ENCODE measurements around the gene QPRT.
A peak's percentile ranks its signal among the peaks of the same experiment; 100 is the strongest.

QPRT gene

GRCh38 chr16:29736112-29736511 lies 57.1 kb downstream of the QPRT start:
- no peak overlapping the region for H3K9ac ChIP-seq (ENCODE audit: low read length)
- no peaks in the 10 kb centered on the region for H3K27me3 ChIP-seq (replicated peaks; ENCODE audit: insufficient read depth, low read length)
- no peaks in the 10 kb centered on the region for H3K9me2 ChIP-seq (replicated peaks; ENCODE audit: insufficient read depth, low read length)
- no peak overlapping the region for H3K4me3 ChIP-seq (ENCODE audit: low read length)
- H3K36me3 ChIP-seq (replicated peaks; ENCODE audit: insufficient read depth, low read length) = no peaks in the 10 kb centered on the region
- no peak overlapping the region for H3K4me2 ChIP-seq (ENCODE audit: low read depth, low read length)
- no peaks in the 10 kb centered on the region for H4K20me1 ChIP-seq (ENCODE audit: insufficient read depth, low read length)
- DNase-seq = no peak
- H3K4me1 ChIP-seq (ENCODE audit: low read length) = peaks cover 31% of the 10 kb centered on the region
- H3K27ac ChIP-seq (ENCODE audit: low read length) = no peak overlapping the region
- H3K9me3 ChIP-seq (replicated peaks; ENCODE audit: insufficient read depth, low read length) = no peaks in the 10 kb centered on the region
- TF ChIP-seq EZH2phosphoT487 (IDR thresholded peaks at IDR 0.05; ENCODE audit: low read length) (no peak), CTCF (IDR thresholded peaks at IDR 0.05; ENCODE audit: low read length) (no peak), EZH2 (optimal IDR thresholded peaks at IDR 0.05; ENCODE audit: low read depth, low read length) (no peak)
- no peak overlapping the region for H2AFZ ChIP-seq (ENCODE audit: low read length)
- peaks cover 31% of the 10 kb centered on the region for H3F3A ChIP-seq (ENCODE audit: insufficient read depth, low read length)
- no peaks in the 10 kb centered on the region for H3K79me2 ChIP-seq (ENCODE audit: low read length)

- H2AFZ ChIP-seq (ENCODE audit: low read length) = no peak overlapping the region
- no peaks in the 10 kb centered on the region for H3K79me2 ChIP-seq (ENCODE audit: low read length)
- no peaks in the 10 kb centered on the region for H3K36me3 ChIP-seq (replicated peaks; ENCODE audit: insufficient read depth, low read length)
- DNase-seq = no peak
- no peak overlapping the region for H3K4me2 ChIP-seq (ENCODE audit: low read depth, low read length)
- H3K27me3 ChIP-seq (replicated peaks; ENCODE audit: insufficient read depth, low read length) = no peaks in the 10 kb centered on the region
- no peaks in the 10 kb centered on the region for H3K9me3 ChIP-seq (replicated peaks; ENCODE audit: insufficient read depth, low read length)
- H4K20me1 ChIP-seq (ENCODE audit: insufficient read depth, low read length) = no peaks in the 10 kb centered on the region
- no peak for TF ChIP-seq CTCF (IDR thresholded peaks at IDR 0.05; ENCODE audit: low read length)
- TF ChIP-seq EZH2phosphoT487 (IDR thresholded peaks at IDR 0.05; ENCODE audit: low read length) = no peak
- H3K9ac ChIP-seq (ENCODE audit: low read length) = no peak overlapping the region
- no peaks in the 10 kb centered on the region for H3K9me2 ChIP-seq (replicated peaks; ENCODE audit: insufficient read depth, low read length)
- peaks cover 29% of the 10 kb centered on the region for H3K4me1 ChIP-seq (ENCODE audit: low read length)
- no peak overlapping the region for H3K27ac ChIP-seq (ENCODE audit: low read length)
- peaks cover 24% of the 10 kb centered on the region for H3F3A ChIP-seq (ENCODE audit: insufficient read depth, low read length)
- H3K4me3 ChIP-seq (ENCODE audit: low read length) = no peak overlapping the region
These were observed 57.8 kb downstream of the QPRT start for GRCh38 chr16:29736764-29737163.

GRCh38 chr16:29737713-29738112 lies 58.7 kb downstream of the QPRT start:
- no peak overlapping the region for H3K4me3 ChIP-seq (ENCODE audit: low read length)
- H3K27me3 ChIP-seq (replicated peaks; ENCODE audit: insufficient read depth, low read length) = no peaks in the 10 kb centered on the region
- H3K4me1 ChIP-seq (ENCODE audit: low read length) = peaks cover 24% of the 10 kb centered on the region
- peaks cover 15% of the 10 kb centered on the region for H3F3A ChIP-seq (ENCODE audit: insufficient read depth, low read length)
- no peaks in the 10 kb centered on the region for H3K36me3 ChIP-seq (replicated peaks; ENCODE audit: insufficient read depth, low read length)
- TF ChIP-seq CTCF (IDR thresholded peaks at IDR 0.05; ENCODE audit: low read length) (no peak), EZH2 (optimal IDR thresholded peaks at IDR 0.05; ENCODE audit: low read depth, low read length) (no peak), EZH2phosphoT487 (IDR thresholded peaks at IDR 0.05; ENCODE audit: low read length) (no peak)
- no peak overlapping the region for H3K4me2 ChIP-seq (ENCODE audit: low read depth, low read length)
- no peak overlapping the region for H2AFZ ChIP-seq (ENCODE audit: low read length)
- H3K9me3 ChIP-seq (replicated peaks; ENCODE audit: insufficient read depth, low read length) = no peaks in the 10 kb centered on the region
- no peaks in the 10 kb centered on the region for H3K79me2 ChIP-seq (ENCODE audit: low read length)
- no peaks in the 10 kb centered on the region for H3K9me2 ChIP-seq (replicated peaks; ENCODE audit: insufficient read depth, low read length)
- H3K27ac ChIP-seq (ENCODE audit: low read length) = peak overlapping the region; percentile 77; the same call in 1 of the 2 replicates
- no peaks in the 10 kb centered on the region for H4K20me1 ChIP-seq (ENCODE audit: insufficient read depth, low read length)
- no peak overlapping the region for H3K9ac ChIP-seq (ENCODE audit: low read length)
- no peak for DNase-seq
